Measurements from ENCODE around the gene ZNF710.

The ZNF710 gene

DNA sequence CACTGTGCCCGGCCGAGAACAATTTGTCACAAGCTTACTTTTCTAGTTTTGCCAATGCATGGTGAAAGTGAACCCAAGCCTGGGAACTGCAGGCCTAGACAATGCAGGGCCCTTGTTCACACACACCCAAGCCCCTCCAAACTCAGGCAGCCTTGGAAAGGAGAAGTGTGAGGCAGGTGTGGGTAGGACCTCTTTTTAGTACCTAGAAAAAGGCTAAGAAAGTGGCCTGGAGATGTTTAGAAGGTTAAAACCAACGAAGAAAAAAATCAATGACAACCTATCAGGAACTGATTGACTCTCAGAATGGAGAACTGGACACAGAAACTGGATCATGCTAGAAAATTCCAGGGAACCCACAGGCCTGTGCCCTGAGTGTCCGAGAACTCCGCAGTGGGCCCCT is 82.3 kb downstream of the ZNF710 start:
- ChIA-PET POLR2A (no interaction called here), CTCF (interaction anchor here (1.2 to 10.3 kb wide), 5 partner anchors 9 to 189 kb away, joined by 3 to 69 read pairs (median 4); partner anchors contain the start of gene AP3S2)
- TF ChIP-seq, protein P1, sequence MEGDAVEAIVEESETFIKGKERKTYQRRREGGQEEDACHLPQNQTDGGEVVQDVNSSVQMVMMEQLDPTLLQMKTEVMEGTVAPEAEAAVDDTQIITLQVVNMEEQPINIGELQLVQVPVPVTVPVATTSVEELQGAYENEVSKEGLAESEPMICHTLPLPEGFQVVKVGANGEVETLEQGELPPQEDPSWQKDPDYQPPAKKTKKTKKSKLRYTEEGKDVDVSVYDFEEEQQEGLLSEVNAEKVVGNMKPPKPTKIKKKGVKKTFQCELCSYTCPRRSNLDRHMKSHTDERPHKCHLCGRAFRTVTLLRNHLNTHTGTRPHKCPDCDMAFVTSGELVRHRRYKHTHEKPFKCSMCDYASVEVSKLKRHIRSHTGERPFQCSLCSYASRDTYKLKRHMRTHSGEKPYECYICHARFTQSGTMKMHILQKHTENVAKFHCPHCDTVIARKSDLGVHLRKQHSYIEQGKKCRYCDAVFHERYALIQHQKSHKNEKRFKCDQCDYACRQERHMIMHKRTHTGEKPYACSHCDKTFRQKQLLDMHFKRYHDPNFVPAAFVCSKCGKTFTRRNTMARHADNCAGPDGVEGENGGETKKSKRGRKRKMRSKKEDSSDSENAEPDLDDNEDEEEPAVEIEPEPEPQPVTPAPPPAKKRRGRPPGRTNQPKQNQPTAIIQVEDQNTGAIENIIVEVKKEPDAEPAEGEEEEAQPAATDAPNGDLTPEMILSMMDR (IDR thresholded peaks at IDR 0.05; ENCODE audit: insufficient read depth, low read length, missing control alignments), result no peak
- H3K4me3 ChIP-seq (ENCODE audit: low read depth, low read length), result no peak overlapping the region
- DNase-seq (ENCODE audit: low read depth, low spot score), result no peak

DNA sequence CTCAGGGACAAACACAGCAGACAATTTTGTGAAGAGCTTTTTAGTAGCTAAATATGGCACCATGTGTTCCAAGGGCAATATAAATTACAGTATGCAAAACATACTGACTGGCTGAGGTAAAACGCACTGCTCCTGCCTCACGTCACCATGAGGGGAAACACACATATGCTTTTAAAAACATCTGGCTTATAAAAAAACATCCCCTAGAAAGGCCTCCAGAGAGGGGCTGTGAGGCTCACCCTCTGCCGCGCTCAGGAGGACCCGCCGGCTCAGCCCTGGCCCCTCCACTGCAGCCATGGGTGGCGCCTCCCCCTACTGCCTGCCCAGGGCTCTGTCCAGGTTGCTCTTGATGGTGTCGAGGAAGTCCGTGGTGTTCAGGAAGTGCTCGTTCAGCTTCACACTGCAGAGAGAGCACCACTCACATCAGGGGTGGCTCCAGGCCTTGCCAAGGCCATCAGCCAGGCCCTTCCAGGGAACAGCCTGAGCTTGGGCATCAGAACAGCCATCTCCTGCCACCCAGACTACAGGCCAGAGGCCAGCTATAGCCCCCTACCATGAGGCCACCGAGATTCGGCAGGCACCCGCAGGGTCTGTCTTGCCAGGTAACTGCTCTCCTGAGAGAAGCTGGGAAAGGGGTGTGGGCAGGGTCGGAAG is 83.0 kb downstream of the ZNF710 start:
- POLR2A ChIA-PET, result no interaction called here
- TF ChIP-seq, protein P1 (IDR thresholded peaks at IDR 0.05; ENCODE audit: insufficient read depth, low read length, missing control alignments), result no peak

DNA sequence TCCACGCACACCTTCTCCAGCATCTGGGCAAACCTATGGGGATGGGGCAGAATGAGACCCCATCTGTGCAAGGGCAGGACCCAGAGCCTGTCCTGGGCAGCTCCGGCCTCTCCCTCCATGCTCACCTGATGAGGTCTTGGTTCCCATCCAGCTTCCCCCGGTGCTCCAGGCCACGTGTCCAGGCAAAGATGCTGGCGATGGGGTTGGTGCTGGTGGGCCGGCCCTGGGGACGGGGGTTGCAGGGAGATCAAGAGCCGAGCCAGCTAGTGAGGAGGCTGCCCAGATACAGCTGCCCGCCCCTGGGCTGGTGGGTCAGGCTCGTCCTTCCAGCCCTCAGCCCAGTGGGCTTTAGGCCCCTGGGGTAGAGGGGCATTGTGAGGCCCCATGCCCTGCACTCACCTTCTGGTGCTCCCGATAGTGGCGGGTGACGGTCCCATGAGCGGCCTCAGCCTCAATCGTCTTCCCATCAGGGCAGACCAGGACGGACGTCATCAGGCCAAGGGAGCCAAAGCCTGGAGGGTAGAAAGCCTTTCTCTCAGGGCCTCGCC is 83.8 kb downstream of the ZNF710 start:
- ChIA-PET POLR2A (no interaction called here), CTCF (interaction anchor here (1.2 to 10.3 kb wide), 9 partner anchors 8 to 324 kb away, joined by 3 to 69 read pairs (median 5); partner anchors contain the start of gene IDH2)
- no peak overlapping the region for H3K4me3 ChIP-seq (ENCODE audit: low read depth, low read length)
- DNase-seq (ENCODE audit: low read depth, low spot score), result no peak
- TF ChIP-seq, protein P1 (IDR thresholded peaks at IDR 0.05; ENCODE audit: insufficient read depth, low read length, missing control alignments), result no peak

More for the DNA sequence above, 83.0 kb downstream of the ZNF710 start:
- DNase-seq (ENCODE audit: low read depth, low spot score), result no peak
- CTCF ChIA-PET, result interaction anchor here (1.2 to 10.3 kb wide), 4 partner anchors 12 to 323 kb away, joined by 3 to 69 read pairs (median 4); partner anchors contain the start of gene AP3S2
- no peak overlapping the region for H3K4me3 ChIP-seq (ENCODE audit: low read depth, low read length)

DNA sequence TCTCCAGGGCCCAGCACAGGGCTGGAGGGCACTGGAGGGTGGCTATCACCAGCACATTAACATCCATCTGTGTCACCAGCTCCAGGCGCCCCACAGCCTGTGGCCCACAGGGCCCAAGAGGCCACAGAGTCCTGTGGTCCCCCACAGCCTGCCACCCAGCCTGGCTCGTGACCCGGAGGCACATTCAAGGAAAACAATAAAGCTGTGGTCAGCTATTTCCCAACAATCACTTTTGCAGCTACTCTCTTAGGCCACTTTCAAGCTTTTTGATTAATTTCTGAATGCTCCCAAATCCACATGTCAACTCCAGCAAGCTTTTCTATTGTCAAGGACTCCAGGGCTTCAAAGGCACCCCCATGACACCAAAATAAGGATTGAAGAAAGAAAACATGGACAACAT is 84.4 kb downstream of the ZNF710 start:
- POLR2A ChIA-PET, result no interaction called here

DNA sequence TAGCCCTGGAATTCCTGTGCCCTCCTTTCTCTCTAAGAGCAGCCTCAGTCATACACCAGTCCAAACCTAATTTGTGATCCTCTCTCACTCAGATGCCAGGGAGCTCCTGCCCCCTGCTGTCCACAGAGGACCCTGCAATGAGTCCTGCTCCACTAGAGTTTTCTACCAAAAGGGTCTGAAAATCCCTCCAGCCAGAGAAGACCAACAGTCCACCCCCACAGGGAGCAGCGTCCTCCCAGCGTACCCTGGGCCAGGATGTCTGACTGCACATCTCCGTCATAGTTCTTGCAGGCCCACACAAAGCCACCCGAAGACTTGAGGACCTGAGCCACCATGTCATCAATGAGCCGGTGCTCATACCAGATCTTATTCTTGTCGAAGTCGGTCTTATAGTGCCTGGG is 85.7 kb downstream of the ZNF710 start:
- TF ChIP-seq, protein P1 (IDR thresholded peaks at IDR 0.05; ENCODE audit: insufficient read depth, low read length, missing control alignments), result peak; percentile 74
- no peak for DNase-seq (ENCODE audit: low read depth, low spot score)
- ChIA-PET POLR2A (no interaction called here), CTCF (interaction anchor here (0.6 to 10.3 kb wide), 13 partner anchors 9 to 347 kb away, joined by 3 to 69 read pairs (median 4); partner anchors contain the start of gene IDH2)
- H3K4me3 ChIP-seq (ENCODE audit: low read depth, low read length), result no peak overlapping the region

More for the DNA sequence above, 84.4 kb downstream of the ZNF710 start:
- TF ChIP-seq, protein P1 (IDR thresholded peaks at IDR 0.05; ENCODE audit: insufficient read depth, low read length, missing control alignments), result no peak
- CTCF ChIA-PET, result interaction anchor here (0.8 to 10.3 kb wide), 13 partner anchors 8 to 325 kb away, joined by 3 to 69 read pairs (median 5); partner anchors contain the start of gene IDH2
- no peak overlapping the region for H3K4me3 ChIP-seq (ENCODE audit: low read depth, low read length)
- DNase-seq (ENCODE audit: low read depth, low spot score), result no peak

DNA sequence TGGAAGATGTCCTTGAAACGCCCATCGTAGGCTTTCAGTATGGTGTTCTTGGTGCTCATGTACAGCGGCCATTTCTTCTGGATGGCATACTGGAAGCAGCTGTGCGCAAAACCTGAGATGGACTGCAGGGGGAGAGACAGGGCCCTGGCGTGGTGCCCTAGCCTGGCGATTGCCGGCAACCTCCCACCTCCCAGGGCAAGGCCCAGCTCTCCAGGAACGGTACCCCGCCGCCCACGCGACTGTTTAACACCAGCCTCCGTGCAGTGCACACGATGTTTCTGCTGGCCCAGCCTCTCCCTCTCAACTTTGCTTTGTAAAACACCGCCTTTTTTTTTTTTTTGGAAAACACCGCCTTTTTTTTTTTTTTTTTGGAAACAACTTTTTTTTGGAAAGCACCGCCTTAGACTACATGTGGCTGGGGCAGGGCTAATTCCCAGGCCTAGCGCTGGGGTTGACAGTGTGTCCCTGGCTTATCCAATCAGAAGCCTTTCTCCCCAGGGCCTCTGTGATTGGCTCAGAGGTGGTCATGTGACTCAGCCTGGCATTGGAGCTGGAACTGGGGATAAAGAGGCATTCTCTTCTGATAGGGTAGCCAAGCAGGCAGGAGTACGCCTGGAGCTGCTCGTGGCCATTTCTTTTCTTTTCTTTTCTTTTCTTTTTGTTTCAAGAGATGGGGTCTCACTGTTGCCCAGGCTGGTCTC is 86.5 kb downstream of the ZNF710 start:
- ChIA-PET POLR2A (no interaction called here), CTCF (interaction anchor here (0.8 to 10.3 kb wide), 13 partner anchors 10 to 347 kb away, joined by 3 to 69 read pairs (median 4); no protein-coding TSS in a partner anchor)
- DNase-seq (ENCODE audit: low read depth, low spot score), result no peak
- H3K4me3 ChIP-seq (ENCODE audit: low read depth, low read length), result no peak overlapping the region
- TF ChIP-seq, protein P1 (IDR thresholded peaks at IDR 0.05; ENCODE audit: insufficient read depth, low read length, missing control alignments), result peak; percentile 21
